Keratinocyte (primary cell): ENCODE measurements around the gene IFI27. TPM values are rescaled to one million over a fixed set of nuclear protein-coding genes. Genes with fewer than 3 reads are reported as not detected.

Source experiments
- DNase-seq: peaks from one replicate; pipeline ENCODE4 v3.0.0-alpha.2; 2011; ENCODE audit warnings: low read depth, missing footprints, low spot score
- FAIRE-seq: peaks from 2 replicates; lab custom pipeline; 2011; peaks lifted over from hg19 to GRCh38; lab: Jason Lieb, UNC
- H2AFZ ChIP-seq: 2 replicates; pipeline ENCODE4 v1.6.0; 2012; ENCODE audit warnings: low read length, control low read depth, inconsistent platforms; ENCODE audit not compliant: control insufficient read depth
- H3K27ac ChIP-seq: 2 replicates; pipeline ENCODE4 v1.5.1; 2011; ENCODE audit warnings: low read length; ENCODE audit not compliant: control insufficient read depth, insufficient read depth
- H3K27me3 ChIP-seq: 3 replicates; pipeline ENCODE4 v1.6.0; 2011; ENCODE audit warnings: low read length; ENCODE audit not compliant: control insufficient read depth, insufficient read depth; ENCODE audit errors: extremely low read depth
- H3K36me3 ChIP-seq, 2 experiments: 2 replicates in 1 of 2; 3 replicates in 1 of 2; pipeline ENCODE4 v1.5.1; 2011; ENCODE audit warnings: low read length in 2 of 2, mild to moderate bottlenecking in 1 of 2; ENCODE audit not compliant: control insufficient read depth in 2 of 2, insufficient read depth in 2 of 2; ENCODE audit errors: extremely low read depth in 1 of 2
- H3K4me1 ChIP-seq: 3 replicates; pipeline ENCODE4 v1.5.1; 2011; ENCODE audit warnings: low read length; ENCODE audit not compliant: control insufficient read depth, insufficient read depth; ENCODE audit errors: extremely low read depth
- H3K4me2 ChIP-seq: 3 replicates; pipeline ENCODE4 v1.6.0; 2011; ENCODE audit warnings: low read depth, low read length; ENCODE audit not compliant: control insufficient read depth, insufficient read depth; ENCODE audit errors: extremely low read depth
- H3K4me3 ChIP-seq, 3 experiments: fragments of 200-600 bp in 1 of 3; sonication (generic) in 1 of 3; 2 replicates in 2 of 3; 3 replicates in 1 of 3; pipeline ENCODE4 v1.5.1; 2011 to 2016; ENCODE audit warnings: low read length in 3 of 3, mild to moderate bottlenecking in 3 of 3, control low read depth in 2 of 3, inconsistent platforms in 1 of 3, low read depth in 1 of 3, mixed read lengths in 1 of 3, mixed run types in 1 of 3, moderate library complexity in 1 of 3; ENCODE audit not compliant: control insufficient read depth in 2 of 3, insufficient read depth in 2 of 3; ENCODE audit errors: extremely low read depth in 1 of 3
- H3K79me2 ChIP-seq: 2 replicates; pipeline ENCODE4 v1.6.0; 2012; ENCODE audit warnings: low read length; ENCODE audit not compliant: control insufficient read depth, insufficient read depth
- H3K9ac ChIP-seq: 3 replicates; pipeline ENCODE4 v1.6.0; 2011; ENCODE audit warnings: low read length; ENCODE audit not compliant: control insufficient read depth, insufficient read depth; ENCODE audit errors: extremely low read depth
- H3K9me1 ChIP-seq: 3 replicates; pipeline ENCODE4 v1.6.0; 2011; ENCODE audit warnings: low read length; ENCODE audit not compliant: control insufficient read depth, insufficient read depth; ENCODE audit errors: extremely low read depth
- H3K9me3 ChIP-seq: 2 replicates; pipeline ENCODE4 v1.5.1; 2012; ENCODE audit warnings: low read depth, low read length; ENCODE audit not compliant: control insufficient read depth
- H4K20me1 ChIP-seq: 3 replicates; pipeline ENCODE4 v1.6.0; 2011; ENCODE audit warnings: low read length; ENCODE audit not compliant: control insufficient read depth, insufficient read depth; ENCODE audit errors: extremely low read depth
- CTCF ChIP-seq, 3 experiments: IDR thresholded peaks in 1 of 3; conservative IDR thresholded peaks in 1 of 3; optimal IDR thresholded peaks in 1 of 3; 2 replicates in 2 of 3; 3 replicates in 1 of 3; pipeline versions ENCODE3 to v1.5.1; 2011; ENCODE audit warnings: low read length in 3 of 3, mild to moderate bottlenecking in 3 of 3, moderate library complexity in 2 of 3, control low read depth in 1 of 3, inconsistent platforms in 1 of 3; ENCODE audit not compliant: insufficient read depth in 2 of 3; ENCODE audit errors: extremely low read depth in 1 of 3
- EZH2 ChIP-seq: IDR thresholded peaks from one replicate; pipeline ENCODE4 v1.6.1; 2012; ENCODE audit warnings: inconsistent platforms, mild to moderate bottlenecking, low read length, moderate library complexity
- dilution Hi-C: fragments of 300-500 bp; cut with MboI; formaldehyde crosslinking; loops from one replicate; pipeline ENCODE4 v1.7.0; 2020; ENCODE audit warnings: low sequenced_read_pairs; ENCODE audit not compliant: extremely low pct_ligation_motif_present
- polyA plus RNA-seq, 5 experiments: library from polyadenylated mRNA; depleted of rRNA in 3 of 5; stranded (reverse) in 3 of 5; stranded (forward) in 1 of 5; unstranded in 1 of 5; fragments of >200 nt; gene quantifications; 1 replicate in 1 of 5; 2 replicates in 3 of 5; 3 replicates in 1 of 5; pipeline versions ENCODE4 v1.2.1 to v1.2.3, GENCODE V29; 2011 to 2012; ENCODE audit warnings: missing spikeins in 2 of 5, low read depth in 1 of 5, low replicate concordance in 1 of 5

Gene IFI27
- polyA plus RNA-seq, 1 donor (not counting 4 experiments of a cell fraction or from before 2014, with no cell fraction given) = 1,132 TPM

DNA sequence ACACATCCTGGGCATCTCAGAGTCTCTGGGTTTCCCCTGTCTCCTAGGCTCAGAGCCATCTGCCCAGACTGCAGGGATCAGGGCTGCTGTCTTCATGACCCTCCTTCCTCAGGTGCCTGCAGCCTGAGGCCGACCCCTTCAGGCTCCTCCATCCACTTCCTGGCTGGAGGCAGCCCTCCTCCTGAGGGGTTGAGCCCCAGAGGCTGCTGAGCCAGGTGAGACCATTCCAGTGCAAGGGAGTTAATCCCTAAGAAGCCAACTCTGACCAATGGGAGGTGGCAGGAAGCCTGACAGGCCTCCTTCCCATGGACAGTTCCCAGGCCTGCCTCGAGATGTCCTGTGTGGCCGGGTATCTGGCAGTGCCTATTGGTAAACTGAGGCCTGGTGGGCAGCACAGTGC, 55.2 kb downstream of the IFI27 start:
- FAIRE-seq = no peak
- TF ChIP-seq EZH2 (no peak), CTCF (optimal IDR thresholded peaks at IDR 0.05 in 1 of 3, IDR thresholded peaks at IDR 0.05 in 1 of 3, conservative IDR thresholded peaks at IDR 0.05 in 1 of 3; ENCODE audit: extremely low read depth in 1 of 3, insufficient read depth in 2 of 3, low read length in 3 of 3) (no peak)
- dilution Hi-C loops = no loop called here

More for the DNA sequence above, 55.2 kb downstream of the IFI27 start:
- Histone ChIP-seq H3K36me3 (no peaks in the 10 kb centered on the region), H4K20me1 (no peaks in the 10 kb centered on the region), H3K79me2 (no peaks in the 10 kb centered on the region), H3K9me3 (no peaks in the 10 kb centered on the region), H3K27me3 (peaks cover 9% of the 10 kb centered on the region), H3K4me1 (peaks cover under 1% of the 10 kb centered on the region), H3K4me3 (no peak overlapping the region), H2AFZ (no peak overlapping the region), H3K27ac (no peak overlapping the region), H3K9me1 (no peaks in the 10 kb centered on the region), H3K9ac (no peak overlapping the region), H3K4me2 (no peak overlapping the region)
- DNase-seq = no peak

Other genes starting within 250 kb of the IFI27 start
- gene FAM181A, start 183.4 kb upstream of the IFI27 start, polyA plus RNA-seq = 0.04 TPM in 1 of 3 replicates, not detected in the others
- 0.31 to 1.7 TPM (median 0.56 TPM) in 3 replicates for gene ASB2, start 134.2 kb upstream of the IFI27 start, polyA plus RNA-seq
- gene CCDC197, start 113.4 kb upstream of the IFI27 start, polyA plus RNA-seq = not detected in 3 replicates
- gene OTUB2, start 84.4 kb upstream of the IFI27 start, polyA plus RNA-seq = 2.6 to 4.8 TPM (median 3.5 TPM) in 3 replicates
- gene DDX24, start 29.5 kb upstream of the IFI27 start, polyA plus RNA-seq = 171 to 179 TPM (median 172 TPM) in 3 replicates
- gene IFI27L1, start 29.4 kb upstream of the IFI27 start, polyA plus RNA-seq = 17.4 to 25.0 TPM (median 18.9 TPM) in 3 replicates
- gene IFI27L2, start 18.9 kb downstream of the IFI27 start, polyA plus RNA-seq = 67.5 to 179 TPM (median 82.2 TPM) in 3 replicates
- 8.1 to 9.0 TPM (median 8.9 TPM) in 3 replicates for gene PPP4R4, start 63.6 kb downstream of the IFI27 start, polyA plus RNA-seq
- not detected in 3 replicates for gene SERPINA10, start 182.5 kb downstream of the IFI27 start, polyA plus RNA-seq
- 0.18 TPM in 1 of 3 replicates, not detected in the others for gene SERPINA6, start 212.6 kb downstream of the IFI27 start, polyA plus RNA-seq